ENCODE results near the gene PAPPA.

DNA sequence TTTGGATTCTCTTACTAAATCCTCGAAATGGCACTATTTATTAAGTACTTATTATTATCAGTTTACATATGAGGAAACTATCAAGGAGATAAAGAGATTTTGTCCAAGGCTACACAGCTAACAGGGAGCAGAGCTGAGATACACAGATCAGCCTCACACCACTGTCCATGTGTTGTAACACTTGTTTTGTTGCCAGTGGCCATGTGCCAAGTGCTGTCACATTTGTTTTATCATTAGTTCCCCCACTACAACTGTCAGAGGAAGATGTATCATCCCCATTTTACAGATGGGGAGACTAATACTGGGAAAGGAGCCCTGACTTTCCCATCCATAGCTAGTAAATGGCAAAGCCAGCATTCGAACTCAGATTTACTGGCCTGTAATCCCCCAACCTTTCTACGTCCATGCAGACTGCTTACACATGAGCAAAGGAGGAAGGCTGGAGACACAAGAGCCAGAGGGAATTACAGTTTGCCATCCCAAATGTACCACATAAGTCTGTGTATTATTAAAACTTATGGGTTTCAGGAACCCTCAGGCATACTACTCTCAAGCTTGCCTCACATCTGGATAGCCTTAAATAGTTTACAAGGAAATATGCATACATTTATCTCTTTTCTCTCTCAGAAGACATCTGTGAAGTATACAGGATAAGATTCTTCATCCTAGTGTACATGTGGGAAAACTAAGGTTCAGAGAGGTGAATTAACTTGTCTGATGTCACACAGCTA lies 25.1 kb downstream of the PAPPA start:
- TF ChIP-seq, protein P1, sequence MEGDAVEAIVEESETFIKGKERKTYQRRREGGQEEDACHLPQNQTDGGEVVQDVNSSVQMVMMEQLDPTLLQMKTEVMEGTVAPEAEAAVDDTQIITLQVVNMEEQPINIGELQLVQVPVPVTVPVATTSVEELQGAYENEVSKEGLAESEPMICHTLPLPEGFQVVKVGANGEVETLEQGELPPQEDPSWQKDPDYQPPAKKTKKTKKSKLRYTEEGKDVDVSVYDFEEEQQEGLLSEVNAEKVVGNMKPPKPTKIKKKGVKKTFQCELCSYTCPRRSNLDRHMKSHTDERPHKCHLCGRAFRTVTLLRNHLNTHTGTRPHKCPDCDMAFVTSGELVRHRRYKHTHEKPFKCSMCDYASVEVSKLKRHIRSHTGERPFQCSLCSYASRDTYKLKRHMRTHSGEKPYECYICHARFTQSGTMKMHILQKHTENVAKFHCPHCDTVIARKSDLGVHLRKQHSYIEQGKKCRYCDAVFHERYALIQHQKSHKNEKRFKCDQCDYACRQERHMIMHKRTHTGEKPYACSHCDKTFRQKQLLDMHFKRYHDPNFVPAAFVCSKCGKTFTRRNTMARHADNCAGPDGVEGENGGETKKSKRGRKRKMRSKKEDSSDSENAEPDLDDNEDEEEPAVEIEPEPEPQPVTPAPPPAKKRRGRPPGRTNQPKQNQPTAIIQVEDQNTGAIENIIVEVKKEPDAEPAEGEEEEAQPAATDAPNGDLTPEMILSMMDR (IDR thresholded peaks at IDR 0.05) = no peak
- TF ChIP-seq POLR2A (IDR thresholded peaks at IDR 0.05) = no peak
